Heart left ventricle (tissue), 13 donors: ENCODE results near the gene AP3B1.

Experiments
- CTCF ChIP-seq, 12 donors: fragments of 200-600 bp; sonication (generic) in 4 of 12; IDR thresholded peaks; one replicate each; pipeline versions ENCODE4 v1.5.0 to v1.8.0; 2018 to 2022; ENCODE audit warnings: antibody characterized with exemption in 12 of 12, mild to moderate bottlenecking in 5 of 12
- POLR2A ChIP-seq, 2 donors: fragments of 450-650 bp; IDR thresholded peaks; one replicate each; pipeline ENCODE4 v1.6.1; 2017; ENCODE audit warnings: antibody characterized with exemption in 2 of 2, mild to moderate bottlenecking in 2 of 2, moderate library complexity in 2 of 2
- donor health status: ischemic (EF 13 %, LVEDD 7.1; RV severe dilation, severe dysfunction).
- donor health status: DM: no; HTN: yes; CAD: no.
- donor health status: DM: no; HTN: no; CAD: no.
- donor health status: ischemic (EF 25% LVEDD 6.9; RV normal size, moderate dysfunction).
- donor health status: ischemic (EF 25% LVEDD 5.7; RV mildly dilated, moderate dysfunction).
- donor health status: ischemic (EF 35%, LVEDD 5.7; RV mildly dilated, moderate dysfunction).
- donor health status: nonischemic (EF 11% LVEDD 7.7; RV severe dilation, severe dysfunction).
- donor health status: DM: yes; HTN: yes; CAD: no.
- donor health status: PGD.
- donor health status: ischemic (EF 29% LVEDD 5.4; RV normal size, mild dysfunction).
- donor health status: nonischemic (EF 23%, LVEDD 6.1; RV moderate dilation, normal function).

- TF ChIP-seq CTCF (IDR thresholded peaks at IDR 0.05), result no peak
- no peak for TF ChIP-seq POLR2A (IDR thresholded peaks at IDR 0.05)
Measured at GRCh38 chr5:78334811-78335210, 40.3 kb upstream of the AP3B1 start.
